ENCODE data around the gene CALD1.

Gene CALD1

DNA sequence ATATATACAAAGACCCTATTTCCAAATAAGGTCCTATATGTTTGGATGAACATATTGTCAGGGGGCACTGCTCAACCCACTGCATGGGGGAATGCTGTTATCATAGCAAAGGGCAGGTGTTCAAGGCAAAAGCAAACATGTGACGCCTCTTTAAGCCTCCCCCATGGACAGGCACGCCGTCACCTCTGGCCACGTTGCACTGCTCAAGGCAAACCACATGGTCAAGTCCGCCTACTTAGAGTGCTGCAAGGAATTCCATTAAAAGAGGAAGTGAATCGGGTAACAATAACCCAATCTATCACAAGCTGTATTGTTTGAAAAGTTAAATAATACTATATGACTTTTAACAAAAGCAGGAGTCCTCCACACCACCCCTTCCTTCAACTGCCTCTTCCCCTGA is 8.8 kb upstream of the CALD1 start:
- TF ChIP-seq, protein P1, sequence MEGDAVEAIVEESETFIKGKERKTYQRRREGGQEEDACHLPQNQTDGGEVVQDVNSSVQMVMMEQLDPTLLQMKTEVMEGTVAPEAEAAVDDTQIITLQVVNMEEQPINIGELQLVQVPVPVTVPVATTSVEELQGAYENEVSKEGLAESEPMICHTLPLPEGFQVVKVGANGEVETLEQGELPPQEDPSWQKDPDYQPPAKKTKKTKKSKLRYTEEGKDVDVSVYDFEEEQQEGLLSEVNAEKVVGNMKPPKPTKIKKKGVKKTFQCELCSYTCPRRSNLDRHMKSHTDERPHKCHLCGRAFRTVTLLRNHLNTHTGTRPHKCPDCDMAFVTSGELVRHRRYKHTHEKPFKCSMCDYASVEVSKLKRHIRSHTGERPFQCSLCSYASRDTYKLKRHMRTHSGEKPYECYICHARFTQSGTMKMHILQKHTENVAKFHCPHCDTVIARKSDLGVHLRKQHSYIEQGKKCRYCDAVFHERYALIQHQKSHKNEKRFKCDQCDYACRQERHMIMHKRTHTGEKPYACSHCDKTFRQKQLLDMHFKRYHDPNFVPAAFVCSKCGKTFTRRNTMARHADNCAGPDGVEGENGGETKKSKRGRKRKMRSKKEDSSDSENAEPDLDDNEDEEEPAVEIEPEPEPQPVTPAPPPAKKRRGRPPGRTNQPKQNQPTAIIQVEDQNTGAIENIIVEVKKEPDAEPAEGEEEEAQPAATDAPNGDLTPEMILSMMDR (IDR thresholded peaks at IDR 0.05; ENCODE audit: low read length, missing control alignments): no peak
- no peak overlapping the region for H3K4me3 ChIP-seq (replicated peaks; ENCODE audit: low read depth, low read length)
- no peak for DNase-seq (ENCODE audit: low read depth)

DNA sequence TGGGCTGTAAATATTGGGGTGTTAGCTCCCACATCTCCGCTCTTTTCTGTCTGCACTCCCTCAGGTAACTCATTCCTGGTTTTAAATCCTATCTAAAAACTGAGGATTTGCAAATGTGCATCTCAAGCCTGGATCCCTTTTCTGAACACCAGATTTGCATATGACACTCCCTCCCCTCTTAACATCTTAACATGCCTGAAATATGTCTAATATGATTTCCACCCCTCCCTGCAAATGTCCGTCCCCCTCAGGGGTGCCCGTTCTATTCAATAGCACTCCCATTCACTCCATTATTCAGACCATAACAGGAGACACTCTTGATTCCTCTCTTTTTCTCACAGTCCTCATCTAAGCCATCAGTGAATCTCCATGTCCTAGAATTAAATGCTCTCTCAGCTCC is 8.3 kb upstream of the CALD1 start:
- TF ChIP-seq, protein P1 (IDR thresholded peaks at IDR 0.05; ENCODE audit: low read length, missing control alignments): no peak
- no peak for DNase-seq (ENCODE audit: low read depth)
- H3K4me3 ChIP-seq (replicated peaks; ENCODE audit: low read depth, low read length): no peak overlapping the region

GRCh38 chr7:134771889-134772288 is 7.5 kb upstream of the CALD1 start:
- H3K4me3 ChIP-seq (replicated peaks; ENCODE audit: low read depth, low read length): no peak overlapping the region
- DNase-seq (ENCODE audit: low read depth): no peak
- TF ChIP-seq, protein P1 (IDR thresholded peaks at IDR 0.05; ENCODE audit: low read length, missing control alignments): no peak

- no peak overlapping the region for H3K4me3 ChIP-seq (replicated peaks; ENCODE audit: low read depth, low read length)
- DNase-seq (ENCODE audit: low read depth): no peak
- TF ChIP-seq, protein P1 (IDR thresholded peaks at IDR 0.05; ENCODE audit: low read length, missing control alignments): no peak
Measured at GRCh38 chr7:134772401-134772800, 7.0 kb upstream of the CALD1 start.

DNA sequence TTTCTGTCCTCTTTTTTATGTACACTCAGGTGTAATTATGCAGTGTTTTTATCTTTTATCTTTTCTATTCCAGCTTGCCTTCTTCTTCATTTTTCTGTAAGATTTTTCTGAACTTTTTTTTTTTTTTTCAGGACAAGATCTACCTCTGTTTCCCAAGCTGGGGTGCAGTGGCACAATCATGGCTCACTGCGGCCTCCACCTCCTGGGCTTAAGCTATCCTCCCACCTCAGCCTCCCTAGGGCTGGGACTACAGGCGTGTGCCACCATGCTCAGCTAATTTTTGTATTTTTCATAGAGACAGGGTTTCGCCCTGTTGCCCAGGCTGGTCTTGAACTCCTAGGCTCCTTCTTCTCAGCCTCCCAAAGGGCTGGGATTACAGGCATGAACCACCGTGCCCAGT is 6.3 kb upstream of the CALD1 start:
- H3K4me3 ChIP-seq (replicated peaks; ENCODE audit: low read depth, low read length): no peak overlapping the region
- TF ChIP-seq, protein P1 (IDR thresholded peaks at IDR 0.05; ENCODE audit: low read length, missing control alignments): no peak
- no peak for DNase-seq (ENCODE audit: low read depth)

DNA sequence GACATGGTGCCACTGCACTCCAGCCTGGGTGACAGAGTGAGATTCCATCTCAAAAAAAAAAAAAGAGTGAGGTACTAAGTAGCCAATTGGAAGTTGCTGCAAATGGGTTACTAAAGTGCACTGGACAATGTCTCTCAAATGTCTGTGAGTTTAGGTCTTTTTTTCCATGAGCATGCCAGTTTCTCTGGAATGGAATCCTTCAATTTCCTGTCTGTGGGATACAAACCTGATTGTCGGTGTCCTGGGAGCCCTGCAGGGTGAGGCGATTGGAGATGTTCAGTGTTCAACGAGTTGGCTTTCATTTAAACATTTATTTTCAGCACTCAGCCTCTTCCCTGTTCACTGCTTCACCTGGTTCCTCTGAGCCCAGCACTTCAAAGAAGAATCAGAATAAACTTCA is 5.3 kb upstream of the CALD1 start:
- TF ChIP-seq, protein P1 (IDR thresholded peaks at IDR 0.05; ENCODE audit: low read length, missing control alignments): no peak
- no peak overlapping the region for H3K4me3 ChIP-seq (replicated peaks; ENCODE audit: low read depth, low read length)
- DNase-seq (ENCODE audit: low read depth): no peak

DNA sequence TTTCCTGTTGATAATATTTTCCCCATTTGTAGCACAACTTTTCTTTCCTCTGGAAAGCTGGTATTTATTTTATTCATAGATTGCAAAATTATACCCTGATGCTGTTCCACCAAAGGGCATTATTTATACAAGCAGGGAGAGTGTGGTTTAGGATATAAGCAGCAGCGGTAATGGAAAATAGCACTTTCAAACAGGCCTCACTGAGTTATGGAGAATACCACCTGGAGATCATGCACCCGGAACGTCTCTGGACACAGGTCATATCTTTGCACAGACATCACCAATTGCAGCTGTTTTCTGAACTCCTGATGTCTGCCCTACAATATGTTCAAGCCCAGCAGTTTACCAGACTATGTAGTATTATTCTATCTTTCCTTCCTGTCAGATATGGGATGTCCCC is 2.0 kb upstream of the CALD1 start:
- DNase-seq (ENCODE audit: low read depth): peak; percentile 35
- TF ChIP-seq, protein P1 (IDR thresholded peaks at IDR 0.05; ENCODE audit: low read length, missing control alignments): no peak
- H3K4me3 ChIP-seq (replicated peaks; ENCODE audit: low read depth, low read length): no peak overlapping the region
